ENCODE data around the gene TOP1. TPM values are rescaled to one million over a fixed set of nuclear protein-coding genes. Genes with fewer than 3 reads are reported as not detected.

Gene TOP1
- polyA plus RNA-seq, 1 of the 3 experiments (the other 2 are of a cell fraction) = 11.9 TPM

DNA sequence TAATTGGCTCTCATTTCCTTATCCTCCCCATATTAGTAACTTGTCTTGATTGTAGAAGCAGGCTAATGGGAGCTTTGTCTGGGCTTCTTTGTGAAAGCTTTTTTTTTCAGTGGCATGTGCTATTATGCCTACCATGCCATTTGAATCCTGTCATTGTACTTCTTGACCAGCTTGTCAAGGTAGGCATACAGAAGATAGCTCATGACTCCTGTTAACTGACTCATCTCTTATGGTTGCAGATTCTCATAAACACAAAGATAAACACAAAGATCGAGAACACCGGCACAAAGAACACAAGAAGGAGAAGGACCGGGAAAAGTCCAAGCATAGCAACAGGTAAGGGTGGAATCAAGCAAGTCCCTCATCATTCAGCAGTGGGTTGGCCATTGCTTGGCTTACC, 32.5 kb downstream of the TOP1 start:
- CTCF ChIA-PET = interaction anchor here (1.2 to 1.4 kb wide), 4 partner anchors 31 to 51 kb away, joined by 3 read pairs; no protein-coding TSS in a partner anchor
- Histone ChIP-seq H3K4me2 (no peak overlapping the region), H3K27ac (ENCODE audit: low read depth in 2 of 2, low read length in 1 of 2) (no peak overlapping the region), H3K36me3 (replicated peaks in 1 of 2; ENCODE audit: control insufficient read depth in 1 of 2, insufficient read depth in 2 of 2, low read length in 1 of 2) (peaks cover 32 to 53% of the 10 kb centered on the region in 2 experiments), H4K20me1 (ENCODE audit: insufficient read depth) (peaks cover 58% of the 10 kb centered on the region), H3K9me3 (no peaks in the 10 kb centered on the region), H3K27me3 (ENCODE audit: insufficient read depth) (no peaks in the 10 kb centered on the region), H3K4me3 (ENCODE audit: low read depth in 2 of 2, low read length in 1 of 2) (no peak overlapping the region), H3K9me2 (no peaks in the 10 kb centered on the region), H3K79me2 (ENCODE audit: insufficient read depth) (peaks cover 98% of the 10 kb centered on the region), H2AFZ (ENCODE audit: low read depth) (no peak overlapping the region), H3K9ac (no peak overlapping the region), H3F3A (replicated peaks; ENCODE audit: insufficient read depth) (peaks cover 20% of the 10 kb centered on the region), H3K4me1 (ENCODE audit: control insufficient read depth in 1 of 2, insufficient read depth in 2 of 2, low read depth in 1 of 2, low read length in 1 of 2) (peaks cover 14 to 28% of the 10 kb centered on the region in 2 experiments)
- WGBS (ENCODE audit: low lambda C conversion rate) = 100% methylated on average over 3 of the region's 3 CpGs
- DNase-seq = no peak
- TF ChIP-seq CHD2 (IDR thresholded peaks at IDR 0.05; ENCODE audit: low read length, partially characterized antibody) (no peak), TEAD4 (IDR thresholded peaks at IDR 0.05; ENCODE audit: borderline replicate concordance, insufficient read depth) (no peak), SIN3A (IDR thresholded peaks at IDR 0.05; ENCODE audit: borderline replicate concordance, low read depth, low read length) (no peak), SMC3 (IDR thresholded peaks at IDR 0.05; ENCODE audit: low read depth, low read length) (no peak), RCOR1 (IDR thresholded peaks at IDR 0.05; ENCODE audit: low read length) (no peak), NRF1 (IDR thresholded peaks at IDR 0.05; ENCODE audit: low read depth, low read length) (no peak), GABPA (IDR thresholded peaks at IDR 0.05; ENCODE audit: low read depth) (no peak), RFX5 (IDR thresholded peaks at IDR 0.05; ENCODE audit: low read length) (no peak)
- TF ChIP-seq, protein P1, sequence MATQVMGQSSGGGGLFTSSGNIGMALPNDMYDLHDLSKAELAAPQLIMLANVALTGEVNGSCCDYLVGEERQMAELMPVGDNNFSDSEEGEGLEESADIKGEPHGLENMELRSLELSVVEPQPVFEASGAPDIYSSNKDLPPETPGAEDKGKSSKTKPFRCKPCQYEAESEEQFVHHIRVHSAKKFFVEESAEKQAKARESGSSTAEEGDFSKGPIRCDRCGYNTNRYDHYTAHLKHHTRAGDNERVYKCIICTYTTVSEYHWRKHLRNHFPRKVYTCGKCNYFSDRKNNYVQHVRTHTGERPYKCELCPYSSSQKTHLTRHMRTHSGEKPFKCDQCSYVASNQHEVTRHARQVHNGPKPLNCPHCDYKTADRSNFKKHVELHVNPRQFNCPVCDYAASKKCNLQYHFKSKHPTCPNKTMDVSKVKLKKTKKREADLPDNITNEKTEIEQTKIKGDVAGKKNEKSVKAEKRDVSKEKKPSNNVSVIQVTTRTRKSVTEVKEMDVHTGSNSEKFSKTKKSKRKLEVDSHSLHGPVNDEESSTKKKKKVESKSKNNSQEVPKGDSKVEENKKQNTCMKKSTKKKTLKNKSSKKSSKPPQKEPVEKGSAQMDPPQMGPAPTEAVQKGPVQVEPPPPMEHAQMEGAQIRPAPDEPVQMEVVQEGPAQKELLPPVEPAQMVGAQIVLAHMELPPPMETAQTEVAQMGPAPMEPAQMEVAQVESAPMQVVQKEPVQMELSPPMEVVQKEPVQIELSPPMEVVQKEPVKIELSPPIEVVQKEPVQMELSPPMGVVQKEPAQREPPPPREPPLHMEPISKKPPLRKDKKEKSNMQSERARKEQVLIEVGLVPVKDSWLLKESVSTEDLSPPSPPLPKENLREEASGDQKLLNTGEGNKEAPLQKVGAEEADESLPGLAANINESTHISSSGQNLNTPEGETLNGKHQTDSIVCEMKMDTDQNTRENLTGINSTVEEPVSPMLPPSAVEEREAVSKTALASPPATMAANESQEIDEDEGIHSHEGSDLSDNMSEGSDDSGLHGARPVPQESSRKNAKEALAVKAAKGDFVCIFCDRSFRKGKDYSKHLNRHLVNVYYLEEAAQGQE (IDR thresholded peaks at IDR 0.05; ENCODE audit: low read depth, low read length) = no peak
- TF ChIP-seq, protein P2, sequence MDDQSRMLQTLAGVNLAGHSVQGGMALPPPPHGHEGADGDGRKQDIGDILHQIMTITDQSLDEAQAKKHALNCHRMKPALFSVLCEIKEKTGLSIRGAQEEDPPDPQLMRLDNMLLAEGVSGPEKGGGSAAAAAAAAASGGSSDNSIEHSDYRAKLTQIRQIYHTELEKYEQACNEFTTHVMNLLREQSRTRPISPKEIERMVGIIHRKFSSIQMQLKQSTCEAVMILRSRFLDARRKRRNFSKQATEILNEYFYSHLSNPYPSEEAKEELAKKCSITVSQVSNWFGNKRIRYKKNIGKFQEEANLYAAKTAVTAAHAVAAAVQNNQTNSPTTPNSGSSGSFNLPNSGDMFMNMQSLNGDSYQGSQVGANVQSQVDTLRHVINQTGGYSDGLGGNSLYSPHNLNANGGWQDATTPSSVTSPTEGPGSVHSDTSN (IDR thresholded peaks at IDR 0.05) = no peak
- POLR2A ChIA-PET = no interaction called here

- Histone ChIP-seq H3K9me3 (no peaks in the 10 kb centered on the region), H3K9me2 (no peaks in the 10 kb centered on the region), H3K9ac (no peak overlapping the region), H2AFZ (ENCODE audit: low read depth) (no peak overlapping the region), H3K79me2 (ENCODE audit: insufficient read depth) (peaks cover 98% of the 10 kb centered on the region), H3K27ac (ENCODE audit: low read depth in 2 of 2, low read length in 1 of 2) (no peak overlapping the region), H3F3A (replicated peaks; ENCODE audit: insufficient read depth) (peaks cover 9% of the 10 kb centered on the region), H3K27me3 (ENCODE audit: insufficient read depth) (no peaks in the 10 kb centered on the region), H3K4me2 (no peak overlapping the region), H3K36me3 (replicated peaks in 1 of 2; ENCODE audit: control insufficient read depth in 1 of 2, insufficient read depth in 2 of 2, low read length in 1 of 2) (peaks cover 38 to 67% of the 10 kb centered on the region in 2 experiments), H3K4me1 (ENCODE audit: control insufficient read depth in 1 of 2, insufficient read depth in 2 of 2, low read depth in 1 of 2, low read length in 1 of 2) (peaks cover 9 to 11% of the 10 kb centered on the region in 2 experiments), H3K4me3 (ENCODE audit: low read depth in 2 of 2, low read length in 1 of 2) (no peak overlapping the region), H4K20me1 (ENCODE audit: insufficient read depth) (peaks cover 40% of the 10 kb centered on the region)
- ChIA-PET CTCF (interaction anchor here (1.5 kb wide), 1 partner anchor 73 kb away, joined by 3 read pairs; no protein-coding TSS in a partner anchor), POLR2A (no interaction called here)
- WGBS (ENCODE audit: low lambda C conversion rate) = 75% methylated on average over 1 of the region's 1 CpG
- no peak for DNase-seq
- TF ChIP-seq, protein P2 (IDR thresholded peaks at IDR 0.05) = no peak
- TF ChIP-seq SIN3A (IDR thresholded peaks at IDR 0.05; ENCODE audit: borderline replicate concordance, low read depth, low read length) (no peak), CTCF (IDR thresholded peaks at IDR 0.05) (no peak), EP300 (IDR thresholded peaks at IDR 0.05; ENCODE audit: borderline replicate concordance in 1 of 2, low read depth in 1 of 2, low read length in 1 of 2) (no peak), USF2 (IDR thresholded peaks at IDR 0.05; ENCODE audit: borderline replicate concordance, low read depth, low read length) (no peak), TAF1 (IDR thresholded peaks at IDR 0.05; ENCODE audit: borderline replicate concordance, low read depth, low read length) (no peak), RAD21 (IDR thresholded peaks at IDR 0.05; ENCODE audit: low read length) (no peak), FOXJ3 (CRISPR knock-in tag; IDR thresholded peaks at IDR 0.05) (no peak), SMC3 (IDR thresholded peaks at IDR 0.05; ENCODE audit: low read depth, low read length) (no peak), ELF1 (IDR thresholded peaks at IDR 0.05) (no peak), CHD2 (IDR thresholded peaks at IDR 0.05; ENCODE audit: low read length, partially characterized antibody) (no peak), EZH2phosphoT487 (IDR thresholded peaks at IDR 0.05; ENCODE audit: borderline replicate concordance, low read depth) (no peak), FOXM1 (IDR thresholded peaks at IDR 0.05; ENCODE audit: low read depth) (no peak)
Measured at GRCh38 chr20:41063442-41063841, 34.8 kb downstream of the TOP1 start.
